OCI-LY1 (cell line): ENCODE data around the gene NDUFB6.

Experiments used
- H2AFZ ChIP-seq: fragments of 200-600 bp; sonication (generic), shearing (Covaris generic); 2 replicates; pipeline ENCODE4 v1.6.0; 2014; ENCODE audit warnings: antibody characterized with exemption, mild to moderate bottlenecking, low read length
- H3F3A ChIP-seq: fragments of 200-600 bp; sonication (generic), shearing (Covaris generic); 2 replicates; pipeline ENCODE4 v1.6.0; 2014; ENCODE audit warnings: mild to moderate bottlenecking, antibody characterized with exemption, low read length, moderate library complexity; ENCODE audit not compliant: insufficient read depth
- H3K27ac ChIP-seq: fragments of 200-600 bp; sonication (generic); 2 replicates; pipeline ENCODE4 v1.5.1; 2014; ENCODE audit warnings: low read length, mixed run types, mild to moderate bottlenecking, low read depth; ENCODE audit not compliant: poor library complexity, severe bottlenecking
- H3K27me3 ChIP-seq: fragments of 200-600 bp; sonication (generic); 2 replicates; pipeline ENCODE4 v1.6.0; 2014; ENCODE audit warnings: antibody characterized with exemption, mild to moderate bottlenecking, low read length, moderate library complexity; ENCODE audit not compliant: insufficient read depth
- H3K36me3 ChIP-seq: fragments of 200-600 bp; sonication (generic); 2 replicates; pipeline ENCODE4 v1.6.1; 2014; ENCODE audit warnings: mild to moderate bottlenecking, antibody characterized with exemption, low read length, moderate library complexity, mixed read lengths; ENCODE audit not compliant: insufficient read depth
- H3K4me1 ChIP-seq: fragments of 200-600 bp; sonication (generic); 2 replicates; pipeline ENCODE4 v1.5.1; 2014; ENCODE audit warnings: mild to moderate bottlenecking, low read length, moderate library complexity; ENCODE audit not compliant: insufficient read depth, severe bottlenecking
- H3K4me2 ChIP-seq: fragments of 200-600 bp; sonication (generic), shearing (Covaris generic); 2 replicates; pipeline ENCODE4 v1.6.1; 2014; ENCODE audit warnings: low read length
- H3K4me3 ChIP-seq: fragments of 200-600 bp; sonication (generic); 2 replicates; pipeline ENCODE4 v1.5.1; 2014; ENCODE audit warnings: low read length, low read depth, mild to moderate bottlenecking, mixed read lengths; ENCODE audit not compliant: poor library complexity, severe bottlenecking
- H3K79me2 ChIP-seq: fragments of 200-600 bp; shearing (Covaris generic); 2 replicates; pipeline ENCODE4 v1.6.1; 2016; ENCODE audit warnings: mixed run types, low read length, mixed read lengths; ENCODE audit not compliant: insufficient read depth
- H3K9ac ChIP-seq: fragments of 200-600 bp; sonication (generic), shearing (Covaris generic); 2 replicates; pipeline ENCODE4 v1.6.1; 2014; ENCODE audit warnings: mild to moderate bottlenecking, low read length, mixed read lengths
- H3K9me2 ChIP-seq: fragments of 200-600 bp; sonication (generic), shearing (Covaris generic); 2 replicates; pipeline ENCODE4 v1.6.1; 2014; ENCODE audit warnings: low read depth, mild to moderate bottlenecking, low read length, mixed read lengths
- H3K9me3 ChIP-seq: fragments of 200-600 bp; shearing (Covaris generic); 2 replicates; pipeline ENCODE4 v1.6.1; 2014; ENCODE audit warnings: low read length, mixed read lengths
- H4K20me1 ChIP-seq: fragments of 200-600 bp; sonication (generic), shearing (Covaris generic); 2 replicates; pipeline ENCODE4 v1.6.0; 2016; ENCODE audit warnings: mild to moderate bottlenecking, low read length; ENCODE audit not compliant: insufficient read depth
- CTCF ChIP-seq: fragments of 200-600 bp; sonication (generic), shearing (Covaris generic); IDR thresholded peaks from 2 replicates; pipeline ENCODE4 v1.5.1; 2017; ENCODE audit warnings: mild to moderate bottlenecking, antibody characterized with exemption, low read length, moderate library complexity, mixed read lengths
- EZH2 ChIP-seq: fragments of 200-600 bp; sonication (generic), shearing (Covaris generic); IDR thresholded peaks from 2 replicates; pipeline ENCODE4 v1.8.0; 2017; ENCODE audit warnings: borderline replicate concordance, mixed run types, mild to moderate bottlenecking, antibody characterized with exemption, low read length, moderate library complexity, mixed read lengths

Gene NDUFB6

GRCh38 chr9:32581512-32582143 lies 8.7 kb upstream of the NDUFB6 start:
- no peak overlapping the region for H3K27ac ChIP-seq
- H3K9ac ChIP-seq: no peak overlapping the region
- no peaks in the 10 kb centered on the region for H3K9me3 ChIP-seq
- H3K4me1 ChIP-seq: no peaks in the 10 kb centered on the region
- no peaks in the 10 kb centered on the region; the same call in 1 of the 2 replicates for H3K27me3 ChIP-seq
- H3K4me2 ChIP-seq: no peak overlapping the region
- H2AFZ ChIP-seq: no peak overlapping the region
- no peaks in the 10 kb centered on the region for H3K9me2 ChIP-seq
- H4K20me1 ChIP-seq: no peaks in the 10 kb centered on the region
- no peak for TF ChIP-seq EZH2
- TF ChIP-seq CTCF: peak; percentile 71
- no peaks in the 10 kb centered on the region for H3K79me2 ChIP-seq
- H3K36me3 ChIP-seq: no peaks in the 10 kb centered on the region
- no peak overlapping the region for H3K4me3 ChIP-seq
- no peaks in the 10 kb centered on the region for H3F3A ChIP-seq

- Histone ChIP-seq H4K20me1 (no peaks in the 10 kb centered on the region), H3K4me3 (no peak overlapping the region), H3K9me2 (no peaks in the 10 kb centered on the region), H3F3A (no peaks in the 10 kb centered on the region), H3K4me1 (no peaks in the 10 kb centered on the region), H3K9me3 (no peaks in the 10 kb centered on the region), H3K27me3 (no peaks in the 10 kb centered on the region; the same call in 1 of the 2 replicates), H3K9ac (no peak overlapping the region), H3K79me2 (no peaks in the 10 kb centered on the region), H3K36me3 (no peaks in the 10 kb centered on the region), H2AFZ (no peak overlapping the region), H3K27ac (no peak overlapping the region), H3K4me2 (no peak overlapping the region)
- TF ChIP-seq CTCF (no peak), EZH2 (no peak)
These were observed 7.8 kb upstream of the NDUFB6 start for GRCh38 chr9:32580631-32581300.

- H3K27me3 ChIP-seq: no peaks in the 10 kb centered on the region; the same call in 1 of the 2 replicates
- no peaks in the 10 kb centered on the region for H3F3A ChIP-seq
- H3K36me3 ChIP-seq: no peaks in the 10 kb centered on the region
- no peaks in the 10 kb centered on the region for H3K9me3 ChIP-seq
- no peaks in the 10 kb centered on the region for H3K79me2 ChIP-seq
- H2AFZ ChIP-seq: no peak overlapping the region
- H3K9me2 ChIP-seq: no peaks in the 10 kb centered on the region
- no peak overlapping the region for H3K4me2 ChIP-seq
- H3K4me3 ChIP-seq: no peak overlapping the region
- no peaks in the 10 kb centered on the region for H3K4me1 ChIP-seq
- H3K27ac ChIP-seq: no peak overlapping the region
- H4K20me1 ChIP-seq: no peaks in the 10 kb centered on the region
- TF ChIP-seq CTCF: peak; percentile 94
- TF ChIP-seq EZH2: no peak
- no peak overlapping the region for H3K9ac ChIP-seq
These were observed 6.9 kb upstream of the NDUFB6 start for GRCh38 chr9:32579706-32580331.
